NT2/D1 (cell line): Measurements from ENCODE around the gene ZNF326.

Experiments used
- SUZ12 ChIP-seq: IDR thresholded peaks from 2 replicates; pipeline ENCODE4 v1.6.1; 2011; ENCODE audit not compliant: insufficient read length, insufficient read depth; ENCODE audit errors: extremely low read depth
- YY1 ChIP-seq: IDR thresholded peaks from 2 replicates; pipeline ENCODE4 v1.6.1; 2011; ENCODE audit not compliant: insufficient read length, insufficient read depth

GRCh38 chr1:90074137-90074536 is 79.2 kb downstream of the ZNF326 start:
- TF ChIP-seq YY1, result no peak
- no peak for TF ChIP-seq SUZ12
